HepG2 (cell line): ENCODE data around the gene HLCS. TPM values are rescaled to one million over a fixed set of nuclear protein-coding genes. Genes with fewer than 3 reads are reported as not detected.

Experiments used
- ATAC-seq: fragments of 200-7000 bp; cut with Tn5 transposase; 3 replicates; pipeline ENCODE4 v1.9.1; 2020; ENCODE audit warnings: mild to moderate bottlenecking, moderate library complexity
- BruUV-seq: library from RNA; stranded (reverse); fragments of 400-500 nt; replicated peaks from 2 replicates; lab custom pipeline; 2021; lab: Mats Ljungman, UMichigan
- CTCF ChIA-PET: fragments of 300-600 bp; formaldehyde crosslinking; extraction: SDS; loops from one replicate; lab custom pipeline; 2021; ENCODE audit warnings: low total read pairs, inconsistent platforms, low intra/inter-chr PET ratio; lab: Yijun Ruan, JAX
- POLR2A ChIA-PET: fragments of 350-600 bp; sonication (Branson Sonifier 250); formaldehyde crosslinking; loops from one replicate; lab custom pipeline; 2020; ENCODE audit warnings: antibody characterized with exemption, inconsistent platforms; lab: Yijun Ruan, JAX
- DNase-seq: peaks from one replicate; pipeline ENCODE4 v3.0.0-alpha.2; 2015; ENCODE audit warnings: low spot score
- FAIRE-seq: peaks from 3 replicates; lab custom pipeline; 2011; peaks lifted over from hg19 to GRCh38; lab: Jason Lieb, UNC
- H2AFZ ChIP-seq: one replicate; pipeline ENCODE4 v1.6.1; 2011; ENCODE audit warnings: low read length, inconsistent platforms
- H3K27ac ChIP-seq: fragments of 300-600 bp; 3 replicates; pipeline ENCODE4 v1.8.0; 2011; ENCODE audit warnings: mixed run types, mild to moderate bottlenecking, mixed read lengths, low read length, inconsistent platforms; ENCODE audit not compliant: insufficient read depth; ENCODE audit errors: extremely low read length
- H3K27me3 ChIP-seq, 2 experiments: fragments of 200-600 bp in 1 of 2; 2 replicates in 1 of 2; 3 replicates in 1 of 2; pipeline versions ENCODE4 v1.6.0 to v1.8.0; 2011; ENCODE audit warnings: low read length in 2 of 2, mild to moderate bottlenecking in 2 of 2, moderate library complexity in 2 of 2, inconsistent platforms in 1 of 2; ENCODE audit not compliant: insufficient read depth in 2 of 2, control insufficient read depth in 1 of 2
- H3K36me3 ChIP-seq, 2 experiments: fragments of 200-600 bp in 1 of 2; replicated peaks in 1 of 2; 2 replicates in 1 of 2; 3 replicates in 1 of 2; pipeline versions ENCODE4 v1.5.1 to v1.8.0; 2011; ENCODE audit warnings: low read length in 2 of 2, inconsistent platforms in 1 of 2; ENCODE audit not compliant: insufficient read depth in 2 of 2, control insufficient read depth in 1 of 2
- H3K4me1 ChIP-seq: 2 replicates; pipeline ENCODE4 v1.5.1; 2012; ENCODE audit warnings: low read length, inconsistent platforms; ENCODE audit not compliant: insufficient read depth
- H3K4me2 ChIP-seq: 2 replicates; pipeline ENCODE4 v1.6.0; 2011; ENCODE audit warnings: low read depth, low read length, inconsistent platforms
- H3K4me3 ChIP-seq, 3 experiments: fragments of 200-600 bp in 1 of 3; sonication (generic), shearing (Covaris generic) in 1 of 3; replicated peaks in 1 of 3; 2 replicates each; pipeline ENCODE4 v1.5.1; 2011 to 2016; ENCODE audit warnings: low read length in 3 of 3, inconsistent platforms in 2 of 3, low read depth in 2 of 3, mild to moderate bottlenecking in 2 of 3, control low read depth in 1 of 3, mixed read lengths in 1 of 3; ENCODE audit not compliant: insufficient read depth in 1 of 3
- H3K79me2 ChIP-seq: one replicate; pipeline ENCODE4 v1.6.1; 2011; ENCODE audit warnings: low read length, inconsistent platforms; ENCODE audit not compliant: insufficient read depth
- H3K9ac ChIP-seq: 2 replicates; pipeline ENCODE4 v1.6.0; 2011; ENCODE audit warnings: mild to moderate bottlenecking, low read depth, low read length, inconsistent platforms; ENCODE audit not compliant: insufficient read depth
- H3K9me3 ChIP-seq: 2 replicates; pipeline ENCODE4 v1.5.1; 2012; ENCODE audit warnings: mild to moderate bottlenecking, low read length
- H4K20me1 ChIP-seq: 2 replicates; pipeline ENCODE4 v1.6.0; 2011; ENCODE audit warnings: inconsistent platforms, mild to moderate bottlenecking, low read length, moderate library complexity; ENCODE audit not compliant: insufficient read depth
- ATF6 ChIP-seq: sonication (generic); formaldehyde crosslinking; conservative IDR thresholded peaks from 2 replicates; pipeline ENCODE4 v1.4.0; 2020; ENCODE audit warnings: missing genetic modification reagents
- CCDC6 ChIP-seq: sonication (generic); formaldehyde crosslinking; IDR thresholded peaks from 2 replicates; pipeline ENCODE4 v1.8.1; 2022; ENCODE audit warnings: mild to moderate bottlenecking, missing genetic modification reagents, moderate library complexity
- CEBPG ChIP-seq: IDR thresholded peaks from 2 replicates; pipeline ENCODE4 v1.6.1; 2016
- ONECUT2 ChIP-seq: sonication (generic); formaldehyde crosslinking; IDR thresholded peaks from 2 replicates; pipeline ENCODE4 v1.4.0; 2020; ENCODE audit warnings: missing genetic modification reagents
- SIX4 ChIP-seq: sonication (generic); formaldehyde crosslinking; IDR thresholded peaks from 2 replicates; pipeline ENCODE4 v1.4.0; 2020; ENCODE audit warnings: missing genetic modification reagents
- SP1 ChIP-seq, 2 experiments: fragments of 450-650 bp in 1 of 2; sonication (generic) in 1 of 2; formaldehyde crosslinking in 1 of 2; IDR thresholded peaks; 2 replicates each; pipeline versions ENCODE4 v1.4.0 to v1.6.1; 2016 to 2020; ENCODE audit warnings: missing genetic modification reagents in 1 of 2
- ZBTB8A ChIP-seq: sonication (generic); formaldehyde crosslinking; IDR thresholded peaks from 2 replicates; pipeline ENCODE4 v1.4.0; 2020; ENCODE audit warnings: mild to moderate bottlenecking, low read depth, missing genetic modification reagents, borderline replicate concordance
- ZNF253 ChIP-seq: sonication (generic); formaldehyde crosslinking; IDR thresholded peaks from 2 replicates; pipeline ENCODE4 v1.8.0; 2022; ENCODE audit warnings: mild to moderate bottlenecking, missing genetic modification reagents, borderline replicate concordance
- ZNF362 ChIP-seq: sonication (generic); formaldehyde crosslinking; IDR thresholded peaks from 2 replicates; pipeline ENCODE4 v1.4.0; 2020; ENCODE audit warnings: missing genetic modification reagents, mild to moderate bottlenecking, borderline replicate concordance
- ZNF549 ChIP-seq: sonication (generic); formaldehyde crosslinking; IDR thresholded peaks from 2 replicates; pipeline ENCODE4 v1.5.0; 2020; ENCODE audit warnings: missing genetic modification reagents
- ZNF776 ChIP-seq: sonication (generic); formaldehyde crosslinking; IDR thresholded peaks from 2 replicates; pipeline ENCODE4 v1.4.0; 2020; ENCODE audit warnings: mild to moderate bottlenecking, missing genetic modification reagents
- ZNF883 ChIP-seq: sonication (generic); formaldehyde crosslinking; IDR thresholded peaks from 2 replicates; pipeline ENCODE4 v1.5.1; 2020; ENCODE audit warnings: mild to moderate bottlenecking, missing genetic modification reagents; ENCODE audit errors: not compliant biosample characterization
- WGBS: methylation state at CpG from one replicate; pipeline ENCODE4 v1.1.6; 2017; ENCODE audit warnings: low lambda C conversion rate; 5-methylcytosine and 5-hydroxymethylcytosine counted together
- in situ Hi-C: cut with HindIII; loops from 2 replicates; pipeline ENCODE4 v1.10.0; 2017; ENCODE audit warnings: low pct_unique_long_range_greater_than_20kb; ENCODE audit not compliant: extremely low pct_ligation_motif_present
- intact Hi-C: fragments of 100-400 bp; cut with micrococcal nuclease; formaldehyde crosslinking; loops from one replicate; pipeline ENCODE4 v1.10.0; 2022; ENCODE audit not compliant: unreplicated experiment
- polyA plus RNA-seq, 8 experiments: library from polyadenylated mRNA; depleted of rRNA in 3 of 8; stranded (reverse) in 7 of 8; unstranded in 1 of 8; fragments of >200 nt; fragmentation: Illumina TruSeq in 4 of 8; extraction: Trizol in 4 of 8; gene quantifications; 2 replicates each; pipeline versions ENCODE4 v1.2.1 to v1.2.3, GENCODE V29; 2011 to 2016; ENCODE audit warnings: low read depth in 4 of 8, missing spikeins in 1 of 8, mixed read lengths in 1 of 8; ENCODE audit not compliant: insufficient read depth in 1 of 8
- total RNA-seq, 5 experiments: library from RNA; depleted of rRNA; stranded (reverse); fragments of >200 nt; fragmentation: Illumina TruSeq; extraction: Trizol; gene quantifications; 2 replicates each; pipeline ENCODE4 v1.2.3, GENCODE V29; 2016; ENCODE audit warnings: low read depth in 1 of 5

The HLCS gene
- total and polyA plus RNA-seq, 2 of the 13 experiments (the other 11 are each of a cell fraction or from before 2014, with no cell fraction given), result 7.9 to 12.3 TPM

- H3K9ac ChIP-seq, result no peak overlapping the region
- H3K27me3 ChIP-seq, result no peaks in the 10 kb centered on the region
- no peaks in the 10 kb centered on the region for H3K79me2 ChIP-seq
- no peak overlapping the region for H3K4me2 ChIP-seq
- no peak overlapping the region for H3K27ac ChIP-seq
- no peak overlapping the region for H2AFZ ChIP-seq
- peaks cover 12% of the 10 kb centered on the region; the same call in 1 of the 2 replicates for H3K4me1 ChIP-seq
- 67% methylated on average over 1 of the region's 1 CpG for WGBS
- H4K20me1 ChIP-seq, result no peaks in the 10 kb centered on the region
- BruUV-seq, result no TSS peak
- ChIA-PET CTCF (no interaction called here), POLR2A (no interaction called here)
- in situ Hi-C loops, result no loop called here
- DNase-seq (no peak), ATAC-seq (no peak), FAIRE-seq (no peak)
- no peak for TF ChIP-seq ZNF549 (CRISPR knock-in tag)
- TF ChIP-seq ATF6 (CRISPR knock-in tag), result no peak
- no peak for TF ChIP-seq ZNF776 (CRISPR knock-in tag)
- TF ChIP-seq SP1 (IDR thresholded peaks at IDR 0.05), result no peak
- TF ChIP-seq SP1 (CRISPR knock-in tag; IDR thresholded peaks at IDR 0.05), result no peak
- no peak for TF ChIP-seq ZNF883 (CRISPR knock-in tag)
- TF ChIP-seq ZNF362, result no peak
- no peak for TF ChIP-seq ZNF253 (CRISPR knock-in tag)
- TF ChIP-seq ZBTB8A, result no peak
- no peak for TF ChIP-seq SIX4
- no peak for TF ChIP-seq ONECUT2 (CRISPR knock-in tag)
- no peak for TF ChIP-seq CEBPG (CRISPR knock-in tag)
- no peak for TF ChIP-seq CCDC6
- no peaks in the 10 kb centered on the region for H3K9me3 ChIP-seq
- no peak overlapping the region for H3K4me3 ChIP-seq
- H3K36me3 ChIP-seq, result no peaks in the 10 kb centered on the region
- intact Hi-C loops, result no loop called here
Measured at GRCh38 chr21:36835383-36835795, 131.1 kb downstream of the HLCS start.
